HepG2 (cell line): ENCODE measurements around the gene MICALL2. TPM values are rescaled to one million over a fixed set of nuclear protein-coding genes. Genes with fewer than 3 reads are reported as not detected.
A peak's percentile ranks its signal among the peaks of the same experiment; 100 is the strongest.

ENCODE experiments used
- ATF7-NPFF ChIP-seq: sonication (generic); formaldehyde crosslinking; IDR thresholded peaks from 2 replicates; pipeline ENCODE4 v1.8.1; 2023; ENCODE audit warnings: mild to moderate bottlenecking, low read depth, missing genetic modification reagents, moderate library complexity
- ELF1 ChIP-seq: sonication (generic); formaldehyde crosslinking; IDR thresholded peaks from 2 replicates; pipeline ENCODE4 v1.4.0; 2020; ENCODE audit warnings: missing genetic modification reagents
- ERF ChIP-seq: IDR thresholded peaks from 2 replicates; pipeline ENCODE4 v1.6.1; 2018; ENCODE audit warnings: missing biosample characterization, missing genetic modification reagents
- HDAC1 ChIP-seq: sonication (generic); formaldehyde crosslinking; IDR thresholded peaks from 2 replicates; pipeline ENCODE4 v1.5.1; 2020; ENCODE audit warnings: mild to moderate bottlenecking, missing genetic modification reagents
- HNRNPLL ChIP-seq: fragments of 200-400 bp; formaldehyde crosslinking; IDR thresholded peaks from 2 replicates; pipeline ENCODE4 v1.6.1; 2017; ENCODE audit warnings: mild to moderate bottlenecking, low read depth, low read length; ENCODE audit not compliant: poor library complexity, severe bottlenecking
- PAWR ChIP-seq: sonication (generic); formaldehyde crosslinking; IDR thresholded peaks from 2 replicates; pipeline ENCODE4 v1.4.0; 2020; ENCODE audit warnings: missing genetic modification reagents, mild to moderate bottlenecking, borderline replicate concordance
- SCMH1 ChIP-seq: sonication (generic); formaldehyde crosslinking; IDR thresholded peaks from 2 replicates; pipeline ENCODE4 v1.9.0; 2021; ENCODE audit warnings: missing genetic modification reagents, mild to moderate bottlenecking, borderline replicate concordance
- ZBTB38 ChIP-seq: sonication (generic); formaldehyde crosslinking; IDR thresholded peaks from 2 replicates; pipeline ENCODE4 v1.5.1; 2020; ENCODE audit warnings: mild to moderate bottlenecking, missing genetic modification reagents
- ZC3H4 ChIP-seq: sonication (generic); formaldehyde crosslinking; IDR thresholded peaks from 2 replicates; pipeline ENCODE4 v1.4.0; 2020; ENCODE audit warnings: missing genetic modification reagents, borderline replicate concordance
- ZFX ChIP-seq: sonication (generic); formaldehyde crosslinking; IDR thresholded peaks from 2 replicates; pipeline ENCODE4 v1.4.0; 2020; ENCODE audit warnings: mild to moderate bottlenecking, low read depth, missing genetic modification reagents, moderate library complexity
- ZMYM4 ChIP-seq: sonication (generic); formaldehyde crosslinking; IDR thresholded peaks from 2 replicates; pipeline ENCODE4 v1.8.1; 2023; ENCODE audit warnings: mild to moderate bottlenecking, missing genetic modification reagents
- ZNF121 ChIP-seq: sonication (generic); formaldehyde crosslinking; IDR thresholded peaks from 2 replicates; pipeline ENCODE4 v1.5.0; 2020; ENCODE audit warnings: mild to moderate bottlenecking, missing genetic modification reagents
- ZNF430 ChIP-seq: sonication (generic); formaldehyde crosslinking; IDR thresholded peaks from 2 replicates; pipeline ENCODE4 v1.9.0; 2021; ENCODE audit warnings: mild to moderate bottlenecking, missing genetic modification reagents
- ZNF772 ChIP-seq: sonication (generic); formaldehyde crosslinking; IDR thresholded peaks from 2 replicates; pipeline ENCODE4 v1.5.0; 2020; ENCODE audit warnings: mild to moderate bottlenecking, missing genetic modification reagents
- polyA plus RNA-seq, 8 experiments: library from polyadenylated mRNA; depleted of rRNA in 3 of 8; stranded (reverse) in 7 of 8; unstranded in 1 of 8; fragments of >200 nt; fragmentation: Illumina TruSeq in 4 of 8; extraction: Trizol in 4 of 8; gene quantifications; 2 replicates each; pipeline versions ENCODE4 v1.2.1 to v1.2.3, GENCODE V29; 2011 to 2016; ENCODE audit warnings: low read depth in 4 of 8, missing spikeins in 1 of 8, mixed read lengths in 1 of 8; ENCODE audit not compliant: insufficient read depth in 1 of 8
- total RNA-seq, 5 experiments: library from RNA; depleted of rRNA; stranded (reverse); fragments of >200 nt; fragmentation: Illumina TruSeq; extraction: Trizol; gene quantifications; 2 replicates each; pipeline ENCODE4 v1.2.3, GENCODE V29; 2016; ENCODE audit warnings: low read depth in 1 of 5
- TF ChIP-seq, protein P1 (sequence below): IDR thresholded peaks from 2 replicates; pipeline ENCODE4 v1.6.1; 2016; ENCODE audit warnings: missing compliant biosample characterization, missing genetic modification reagents, borderline replicate concordance
- TF ChIP-seq, protein P2 (sequence below), 2 experiments: fragments of 450-650 bp in 1 of 2; sonication (generic) in 1 of 2; formaldehyde crosslinking in 1 of 2; IDR thresholded peaks; 2 replicates each; pipeline versions ENCODE4 v1.6.1 to v1.8.0; 2016 to 2022; ENCODE audit warnings: antibody characterized with exemption in 1 of 2, mild to moderate bottlenecking in 1 of 2, missing genetic modification reagents in 1 of 2
- TF ChIP-seq, protein P3 (sequence below): sonication (generic); formaldehyde crosslinking; IDR thresholded peaks from 2 replicates; pipeline ENCODE4 v1.5.0; 2020; ENCODE audit warnings: missing genetic modification reagents

MICALL2 gene
- total and polyA plus RNA-seq, 2 of the 13 experiments (the other 11 are each of a cell fraction or from before 2014, with no cell fraction given), result 5.8 to 12.4 TPM

DNA sequence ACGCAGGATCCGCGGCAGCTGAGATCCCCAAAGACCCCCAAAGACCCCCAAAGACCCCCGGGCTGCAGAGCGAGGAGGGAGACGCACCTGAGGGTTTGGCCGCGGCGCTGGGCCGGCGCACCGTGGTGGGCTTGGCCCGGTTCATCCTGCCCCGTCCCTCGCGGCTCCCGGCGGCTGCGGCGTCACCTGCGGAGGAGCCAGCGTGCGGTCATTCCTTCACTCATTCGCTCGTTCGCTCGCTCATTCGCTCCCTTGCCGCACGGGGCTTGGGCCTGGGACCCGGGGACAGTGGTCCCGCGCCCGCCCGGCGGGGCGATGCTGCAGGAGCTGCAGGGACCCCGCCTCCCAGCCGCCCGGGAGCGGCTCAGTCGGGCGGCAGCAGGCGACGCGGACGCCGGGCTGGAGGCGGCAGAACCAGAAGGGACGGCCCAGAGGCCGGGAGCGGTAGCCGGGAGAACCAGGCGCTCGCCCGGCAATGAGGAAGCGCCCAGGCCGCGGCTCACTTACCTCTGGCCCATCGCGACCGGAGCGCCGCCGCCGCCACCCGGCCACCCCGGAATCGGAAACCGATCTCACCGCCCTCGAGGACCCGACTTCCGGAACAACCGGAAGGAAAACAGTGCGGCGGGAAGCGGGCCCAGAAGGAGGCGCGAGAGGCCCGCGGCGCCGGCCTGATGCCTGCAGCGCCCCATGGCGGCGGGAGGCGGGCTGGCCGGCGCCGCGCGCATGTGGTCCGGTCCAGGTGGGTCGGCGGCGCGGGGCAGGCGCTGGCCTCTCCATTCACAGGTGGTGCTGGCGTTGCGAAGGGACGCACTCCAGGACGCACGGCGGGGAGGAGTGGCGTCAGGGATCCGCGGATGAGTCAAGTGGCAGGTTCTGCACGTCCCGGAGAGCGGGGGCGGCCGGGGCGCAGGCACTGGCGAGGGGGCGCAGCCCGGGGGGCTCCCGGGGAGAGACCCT is 44.8 kb upstream of the MICALL2 start, which contains the start of gene INTS1 (continued):
- TF ChIP-seq, protein P1, sequence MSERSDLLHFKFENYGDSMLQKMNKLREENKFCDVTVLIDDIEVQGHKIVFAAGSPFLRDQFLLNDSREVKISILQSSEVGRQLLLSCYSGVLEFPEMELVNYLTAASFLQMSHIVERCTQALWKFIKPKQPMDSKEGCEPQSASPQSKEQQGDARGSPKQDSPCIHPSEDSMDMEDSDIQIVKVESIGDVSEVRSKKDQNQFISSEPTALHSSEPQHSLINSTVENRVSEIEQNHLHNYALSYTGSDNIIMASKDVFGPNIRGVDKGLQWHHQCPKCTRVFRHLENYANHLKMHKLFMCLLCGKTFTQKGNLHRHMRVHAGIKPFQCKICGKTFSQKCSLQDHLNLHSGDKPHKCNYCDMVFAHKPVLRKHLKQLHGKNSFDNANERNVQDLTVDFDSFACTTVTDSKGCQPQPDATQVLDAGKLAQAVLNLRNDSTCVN (CRISPR knock-in tag), result peak; percentile 43; the same call in 1 of the 2 replicates
- TF ChIP-seq, protein P2, sequence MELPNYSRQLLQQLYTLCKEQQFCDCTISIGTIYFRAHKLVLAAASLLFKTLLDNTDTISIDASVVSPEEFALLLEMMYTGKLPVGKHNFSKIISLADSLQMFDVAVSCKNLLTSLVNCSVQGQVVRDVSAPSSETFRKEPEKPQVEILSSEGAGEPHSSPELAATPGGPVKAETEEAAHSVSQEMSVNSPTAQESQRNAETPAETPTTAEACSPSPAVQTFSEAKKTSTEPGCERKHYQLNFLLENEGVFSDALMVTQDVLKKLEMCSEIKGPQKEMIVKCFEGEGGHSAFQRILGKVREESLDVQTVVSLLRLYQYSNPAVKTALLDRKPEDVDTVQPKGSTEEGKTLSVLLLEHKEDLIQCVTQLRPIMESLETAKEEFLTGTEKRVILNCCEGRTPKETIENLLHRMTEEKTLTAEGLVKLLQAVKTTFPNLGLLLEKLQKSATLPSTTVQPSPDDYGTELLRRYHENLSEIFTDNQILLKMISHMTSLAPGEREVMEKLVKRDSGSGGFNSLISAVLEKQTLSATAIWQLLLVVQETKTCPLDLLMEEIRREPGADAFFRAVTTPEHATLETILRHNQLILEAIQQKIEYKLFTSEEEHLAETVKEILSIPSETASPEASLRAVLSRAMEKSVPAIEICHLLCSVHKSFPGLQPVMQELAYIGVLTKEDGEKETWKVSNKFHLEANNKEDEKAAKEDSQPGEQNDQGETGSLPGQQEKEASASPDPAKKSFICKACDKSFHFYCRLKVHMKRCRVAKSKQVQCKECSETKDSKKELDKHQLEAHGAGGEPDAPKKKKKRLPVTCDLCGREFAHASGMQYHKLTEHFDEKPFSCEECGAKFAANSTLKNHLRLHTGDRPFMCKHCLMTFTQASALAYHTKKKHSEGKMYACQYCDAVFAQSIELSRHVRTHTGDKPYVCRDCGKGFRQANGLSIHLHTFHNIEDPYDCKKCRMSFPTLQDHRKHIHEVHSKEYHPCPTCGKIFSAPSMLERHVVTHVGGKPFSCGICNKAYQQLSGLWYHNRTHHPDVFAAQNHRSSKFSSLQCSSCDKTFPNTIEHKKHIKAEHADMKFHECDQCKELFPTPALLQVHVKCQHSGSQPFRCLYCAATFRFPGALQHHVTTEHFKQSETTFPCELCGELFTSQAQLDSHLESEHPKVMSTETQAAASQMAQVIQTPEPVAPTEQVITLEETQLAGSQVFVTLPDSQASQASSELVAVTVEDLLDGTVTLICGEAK (IDR thresholded peaks at IDR 0.05), result peak; percentile 87
- TF ChIP-seq, protein P2 (CRISPR knock-in tag; IDR thresholded peaks at IDR 0.05), result peak; percentile 71
- TF ChIP-seq HDAC1 (CRISPR knock-in tag) (peak; percentile 74), ELF1 (peak; percentile 89), ZNF430 (CRISPR knock-in tag) (no peak), ATF7-NPFF (CRISPR knock-in tag) (peak; percentile 86), PAWR (no peak), ZBTB38 (peak; percentile 68; the same call in 1 of the 2 replicates), ZNF772 (no peak), ZNF121 (CRISPR knock-in tag) (peak; percentile 87), ZFX (peak; percentile 90), ZMYM4 (CRISPR knock-in tag) (peak; percentile 91), ZC3H4 (CRISPR knock-in tag) (no peak), ERF (CRISPR knock-in tag) (peak; percentile 98), SCMH1 (no peak), HNRNPLL (peak; percentile 44)
- TF ChIP-seq, protein P3, sequence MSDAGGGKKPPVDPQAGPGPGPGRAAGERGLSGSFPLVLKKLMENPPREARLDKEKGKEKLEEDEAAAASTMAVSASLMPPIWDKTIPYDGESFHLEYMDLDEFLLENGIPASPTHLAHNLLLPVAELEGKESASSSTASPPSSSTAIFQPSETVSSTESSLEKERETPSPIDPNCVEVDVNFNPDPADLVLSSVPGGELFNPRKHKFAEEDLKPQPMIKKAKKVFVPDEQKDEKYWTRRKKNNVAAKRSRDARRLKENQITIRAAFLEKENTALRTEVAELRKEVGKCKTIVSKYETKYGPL (CRISPR knock-in tag), result no peak
